ENCODE data around the gene PMVK. TPM values are rescaled to one million over a fixed set of nuclear protein-coding genes. Genes with fewer than 3 reads are reported as not detected.

PMVK gene
- total RNA-seq, 1 donor from 2014 or later: 31.2 TPM

DNA sequence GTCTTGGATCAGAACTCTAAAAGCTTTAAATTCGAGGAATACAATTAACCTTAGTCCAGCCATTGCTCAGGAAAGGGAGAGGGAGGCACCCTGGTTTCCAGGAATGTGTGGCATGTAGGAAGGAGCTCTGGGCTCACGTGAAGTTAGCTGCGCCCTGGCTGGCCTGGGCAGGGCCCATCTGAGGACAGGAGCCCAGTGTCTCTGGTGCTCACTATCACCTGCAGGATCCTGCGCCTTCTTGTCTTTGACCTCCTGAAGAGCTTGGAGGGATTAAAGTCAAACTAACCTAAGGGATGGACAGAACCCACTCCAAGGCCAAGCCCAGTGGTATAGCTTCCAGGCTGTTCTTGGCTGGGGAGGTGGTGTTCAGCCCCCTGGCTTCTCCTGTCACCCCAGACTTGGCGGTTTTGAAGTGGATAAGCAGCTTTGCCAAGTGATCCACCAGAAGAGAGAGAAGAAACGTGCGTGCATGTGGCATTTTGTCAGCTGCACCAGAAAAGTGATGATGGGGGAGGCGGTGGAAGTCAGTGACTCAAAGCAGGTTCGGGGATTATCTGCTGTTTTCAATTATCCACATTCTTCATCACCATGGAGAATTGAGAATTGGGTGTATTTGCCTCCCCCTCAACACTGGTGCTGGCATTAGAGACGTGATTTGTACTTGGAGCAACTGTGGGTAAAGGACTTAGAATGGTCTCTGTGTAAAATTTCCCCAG, 54.5 kb downstream of the PMVK start:
- DNase-seq (ENCODE audit: low spot score): peak; percentile 62

DNA sequence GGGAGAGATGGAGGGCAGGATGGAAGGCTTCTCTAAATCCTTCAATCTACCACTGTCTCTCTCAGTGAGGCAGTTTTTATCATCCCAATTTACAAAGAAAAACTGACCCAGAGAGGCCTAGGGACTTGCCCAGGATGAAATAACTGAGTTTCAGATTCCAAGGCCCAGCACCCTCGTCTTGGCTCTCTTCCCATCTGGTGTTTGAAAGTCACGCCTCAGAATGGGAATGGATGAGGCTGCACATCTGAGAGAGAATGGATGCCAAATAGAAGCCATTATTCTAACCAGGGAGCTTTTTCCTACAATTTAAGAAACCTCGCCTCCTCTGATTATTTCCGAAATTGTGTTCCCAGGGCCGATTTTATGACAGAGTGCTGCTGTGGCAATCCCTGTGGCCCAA, 55.8 kb downstream of the PMVK start:
- DNase-seq (ENCODE audit: low spot score): no peak

DNA sequence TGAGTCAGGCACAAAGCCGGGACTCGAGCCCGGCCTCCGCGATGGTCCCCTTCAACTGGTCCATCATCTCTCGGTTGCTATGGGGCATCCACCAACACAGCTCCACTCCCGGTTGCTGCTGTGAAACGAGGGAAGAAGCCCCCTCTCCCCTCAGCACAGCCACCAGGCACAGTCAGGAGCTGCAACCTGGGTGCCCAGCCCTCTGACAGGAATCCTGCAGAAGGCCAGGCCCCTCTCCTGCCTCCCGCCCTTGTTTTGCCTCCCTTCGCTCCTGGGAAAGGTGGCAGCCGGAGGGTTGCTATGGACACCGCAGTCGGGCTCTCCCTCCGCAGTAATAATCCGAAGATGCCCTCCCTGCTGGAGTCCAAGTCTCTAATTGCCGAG, 57.5 kb downstream of the PMVK start:
- DNase-seq (ENCODE audit: low spot score): peak; percentile 73

DNA sequence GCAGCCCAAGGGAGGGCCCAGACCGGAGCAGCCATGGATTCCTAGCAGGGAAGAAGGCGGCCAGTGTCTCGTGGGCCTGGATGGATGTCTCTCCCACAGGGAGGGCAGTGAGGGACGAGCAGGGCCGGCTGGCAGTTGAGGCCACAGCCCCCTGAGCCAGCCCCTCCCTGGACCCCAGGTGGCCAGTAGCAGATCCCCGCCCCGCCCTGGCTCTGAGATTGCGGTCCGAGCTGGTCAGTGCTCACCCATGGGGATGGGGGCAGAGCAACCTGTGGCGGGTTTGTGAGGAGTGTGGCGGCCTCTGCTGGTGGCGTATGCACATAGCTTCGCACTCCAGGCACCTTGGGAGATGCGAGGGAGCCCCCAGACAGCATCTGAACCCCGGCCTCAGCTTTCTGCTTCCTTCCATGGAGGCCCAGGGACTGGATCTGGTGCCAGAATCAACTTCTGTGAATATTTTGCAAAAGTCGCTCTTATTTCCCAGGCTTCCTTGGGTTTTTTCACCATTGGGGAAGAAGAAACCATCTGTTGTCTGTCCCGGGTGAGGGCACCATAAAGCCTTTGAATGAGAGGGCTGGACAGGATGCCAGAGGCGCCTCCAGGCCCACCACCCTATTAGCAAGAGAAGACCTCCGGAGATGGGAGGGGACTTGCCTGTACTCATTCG, 58.0 kb downstream of the PMVK start:
- DNase-seq (ENCODE audit: low spot score): peak; percentile 91

DNA sequence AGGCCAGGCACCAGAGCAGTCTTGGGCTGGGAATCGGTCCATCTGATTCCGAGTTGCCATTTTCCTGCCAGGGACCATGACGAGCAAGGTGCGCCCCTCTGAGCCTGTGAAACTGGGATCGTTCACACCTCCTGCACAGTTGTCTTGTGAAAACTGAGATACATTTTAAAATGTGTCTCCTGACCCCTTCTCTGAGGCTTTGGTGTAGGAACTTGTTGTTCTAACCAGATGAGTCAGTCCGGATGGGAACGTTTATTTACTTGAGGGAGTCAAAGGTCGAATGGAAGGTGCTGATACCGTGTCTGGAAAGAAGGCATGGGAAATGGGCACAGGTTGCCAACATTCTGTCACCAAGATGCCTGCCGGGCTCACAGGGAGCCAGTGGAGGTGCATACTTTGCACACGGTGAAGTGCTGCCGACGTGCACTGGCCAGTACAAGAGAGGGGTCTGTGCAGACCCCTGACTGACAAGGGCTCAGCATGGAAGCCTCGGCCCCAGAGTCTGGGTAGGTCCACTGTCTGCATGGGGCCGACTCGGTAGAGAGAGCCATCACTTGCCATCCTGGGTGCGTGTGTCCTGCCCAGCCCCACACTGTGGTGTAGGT, 59.0 kb downstream of the PMVK start:
- DNase-seq (ENCODE audit: low spot score): peak; percentile 85

DNA sequence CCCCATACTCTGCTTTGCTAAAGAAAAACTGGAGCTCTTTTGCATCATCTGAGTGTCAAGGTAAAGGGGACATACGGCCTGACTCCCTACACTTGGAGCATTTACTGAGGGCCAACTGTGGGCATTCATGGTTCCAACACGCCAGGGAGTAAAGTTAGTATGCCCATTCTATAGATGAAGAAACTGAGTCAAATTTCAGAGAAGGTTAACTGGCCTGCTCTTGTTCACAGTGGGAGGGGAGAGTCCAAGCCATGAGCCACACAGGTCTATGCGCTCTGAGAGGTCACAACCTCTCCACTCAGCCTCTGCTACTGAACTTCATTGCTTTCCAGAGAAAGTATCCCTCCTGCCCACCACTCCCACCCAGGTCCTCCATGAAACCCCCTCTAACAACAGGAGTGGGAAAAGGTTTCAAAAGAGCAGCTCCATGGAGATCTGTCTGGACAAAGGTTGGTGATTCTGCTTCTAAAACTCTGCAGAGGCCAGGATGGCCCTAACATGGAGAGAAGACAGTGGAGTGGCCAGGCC, 59.6 kb downstream of the PMVK start:
- peak; percentile 26 for DNase-seq (ENCODE audit: low spot score)

Small RNA genes lying within 50 kb of the gene (microRNA-seq; reads per million reads assigned to microRNA genes)
- gene MIR4258 (ENCODE audit: borderline number of aligned reads): not detected

Other genes starting within 250 kb of the PMVK start
- 0.96 TPM for gene KCNN3, start 66.4 kb downstream of the PMVK start, total RNA-seq
- gene PBXIP1, start 19.4 kb upstream of the PMVK start, total RNA-seq: 43.5 TPM
- 22.2 TPM for gene PYGO2, start 25.1 kb upstream of the PMVK start, total RNA-seq
- 199 TPM for gene SHC1, start 34.0 kb upstream of the PMVK start, total RNA-seq
- gene CKS1B, start 38.0 kb upstream of the PMVK start, total RNA-seq: 41.2 TPM
- gene FLAD1, start 46.6 kb upstream of the PMVK start, total RNA-seq: 43.7 TPM
- gene LENEP, start 56.9 kb upstream of the PMVK start, total RNA-seq: not detected
- gene ZBTB7B, start 66.1 kb upstream of the PMVK start, total RNA-seq: 80.4 TPM
- gene DCST2, start 97.1 kb upstream of the PMVK start, total RNA-seq: 0.87 TPM
- not detected for gene DCST1, start 97.1 kb upstream of the PMVK start, total RNA-seq
- 176 TPM for gene ADAM15, start 114.6 kb upstream of the PMVK start, total RNA-seq
- 3.1 TPM for gene EFNA4, start 127.0 kb upstream of the PMVK start, total RNA-seq
- gene EFNA3, start 142.1 kb upstream of the PMVK start, total RNA-seq: 0.58 TPM
- 17.8 TPM for gene EFNA1, start 191.2 kb upstream of the PMVK start, total RNA-seq
- gene SLC50A1, start 199.1 kb upstream of the PMVK start, total RNA-seq: 30.2 TPM
- gene DPM3, start 203.8 kb upstream of the PMVK start, total RNA-seq: 76.2 TPM
- gene KRTCAP2, start 236.6 kb upstream of the PMVK start, total RNA-seq: 155 TPM
- 0.22 TPM for gene TRIM46, start 237.1 kb upstream of the PMVK start, total RNA-seq

All from mesenteric fat pad (tissue), 1 donor.